PFSK-1 (cell line): Measurements from ENCODE around the gene POSTN.

Experiments
- FOXP2 ChIP-seq: optimal IDR thresholded peaks from 2 replicates; pipeline ENCODE3; 2011; ENCODE audit warnings: borderline replicate concordance, control low read depth, inconsistent platforms; ENCODE audit not compliant: insufficient read depth; ENCODE audit errors: extremely low read length, extremely low read depth
- POLR2AphosphoS5 ChIP-seq: IDR thresholded peaks from 2 replicates; pipeline ENCODE4 v1.6.1; 2012; ENCODE audit warnings: low read depth, mild to moderate bottlenecking, control low read depth, low read length, moderate library complexity
- TF ChIP-seq, protein P1 (sequence below), 2 experiments: IDR thresholded peaks; 2 replicates each; pipeline versions ENCODE4 v1.6.1 to v1.8.0; 2011 to 2012; ENCODE audit warnings: low read depth in 2 of 2, low read length in 2 of 2, control low read depth in 1 of 2, inconsistent platforms in 1 of 2, mild to moderate bottlenecking in 1 of 2, moderate library complexity in 1 of 2; ENCODE audit not compliant: insufficient read depth in 1 of 2

DNA sequence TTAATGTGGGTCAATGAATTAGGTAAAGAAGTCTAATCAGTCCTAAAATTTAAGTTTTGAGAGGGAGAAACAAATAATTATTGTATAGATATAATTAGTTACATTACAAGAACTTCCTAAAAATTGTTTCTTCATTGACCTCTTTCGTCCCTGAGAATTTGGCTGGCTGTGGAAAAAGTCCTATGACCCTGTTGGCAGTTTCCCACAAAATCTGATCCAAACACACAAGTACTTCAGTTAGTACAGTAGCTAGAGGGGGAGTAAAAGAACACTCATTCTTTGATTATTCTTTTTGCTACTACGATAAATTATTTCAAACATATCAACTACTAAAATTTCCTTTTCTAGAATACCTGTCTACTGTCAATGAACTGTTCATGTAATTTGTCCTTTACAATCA lies 11.3 kb downstream of the POSTN start:
- no peak for TF ChIP-seq POLR2AphosphoS5
- no peak for TF ChIP-seq FOXP2
- TF ChIP-seq, protein P1, sequence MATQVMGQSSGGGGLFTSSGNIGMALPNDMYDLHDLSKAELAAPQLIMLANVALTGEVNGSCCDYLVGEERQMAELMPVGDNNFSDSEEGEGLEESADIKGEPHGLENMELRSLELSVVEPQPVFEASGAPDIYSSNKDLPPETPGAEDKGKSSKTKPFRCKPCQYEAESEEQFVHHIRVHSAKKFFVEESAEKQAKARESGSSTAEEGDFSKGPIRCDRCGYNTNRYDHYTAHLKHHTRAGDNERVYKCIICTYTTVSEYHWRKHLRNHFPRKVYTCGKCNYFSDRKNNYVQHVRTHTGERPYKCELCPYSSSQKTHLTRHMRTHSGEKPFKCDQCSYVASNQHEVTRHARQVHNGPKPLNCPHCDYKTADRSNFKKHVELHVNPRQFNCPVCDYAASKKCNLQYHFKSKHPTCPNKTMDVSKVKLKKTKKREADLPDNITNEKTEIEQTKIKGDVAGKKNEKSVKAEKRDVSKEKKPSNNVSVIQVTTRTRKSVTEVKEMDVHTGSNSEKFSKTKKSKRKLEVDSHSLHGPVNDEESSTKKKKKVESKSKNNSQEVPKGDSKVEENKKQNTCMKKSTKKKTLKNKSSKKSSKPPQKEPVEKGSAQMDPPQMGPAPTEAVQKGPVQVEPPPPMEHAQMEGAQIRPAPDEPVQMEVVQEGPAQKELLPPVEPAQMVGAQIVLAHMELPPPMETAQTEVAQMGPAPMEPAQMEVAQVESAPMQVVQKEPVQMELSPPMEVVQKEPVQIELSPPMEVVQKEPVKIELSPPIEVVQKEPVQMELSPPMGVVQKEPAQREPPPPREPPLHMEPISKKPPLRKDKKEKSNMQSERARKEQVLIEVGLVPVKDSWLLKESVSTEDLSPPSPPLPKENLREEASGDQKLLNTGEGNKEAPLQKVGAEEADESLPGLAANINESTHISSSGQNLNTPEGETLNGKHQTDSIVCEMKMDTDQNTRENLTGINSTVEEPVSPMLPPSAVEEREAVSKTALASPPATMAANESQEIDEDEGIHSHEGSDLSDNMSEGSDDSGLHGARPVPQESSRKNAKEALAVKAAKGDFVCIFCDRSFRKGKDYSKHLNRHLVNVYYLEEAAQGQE (IDR thresholded peaks at IDR 0.05; ENCODE audit: insufficient read depth in 1 of 2, low read depth in 2 of 2, low read length in 2 of 2) = no peak
